ENCODE results near the gene DLGAP4. TPM values are rescaled to one million over a fixed set of nuclear protein-coding genes. Genes with fewer than 3 reads are reported as not detected.

The DLGAP4 gene
- total and polyA plus RNA-seq, 2 of the 13 experiments (the other 11 are each of a cell fraction or from before 2014, with no cell fraction given), result 15.2 to 26.7 TPM

DNA sequence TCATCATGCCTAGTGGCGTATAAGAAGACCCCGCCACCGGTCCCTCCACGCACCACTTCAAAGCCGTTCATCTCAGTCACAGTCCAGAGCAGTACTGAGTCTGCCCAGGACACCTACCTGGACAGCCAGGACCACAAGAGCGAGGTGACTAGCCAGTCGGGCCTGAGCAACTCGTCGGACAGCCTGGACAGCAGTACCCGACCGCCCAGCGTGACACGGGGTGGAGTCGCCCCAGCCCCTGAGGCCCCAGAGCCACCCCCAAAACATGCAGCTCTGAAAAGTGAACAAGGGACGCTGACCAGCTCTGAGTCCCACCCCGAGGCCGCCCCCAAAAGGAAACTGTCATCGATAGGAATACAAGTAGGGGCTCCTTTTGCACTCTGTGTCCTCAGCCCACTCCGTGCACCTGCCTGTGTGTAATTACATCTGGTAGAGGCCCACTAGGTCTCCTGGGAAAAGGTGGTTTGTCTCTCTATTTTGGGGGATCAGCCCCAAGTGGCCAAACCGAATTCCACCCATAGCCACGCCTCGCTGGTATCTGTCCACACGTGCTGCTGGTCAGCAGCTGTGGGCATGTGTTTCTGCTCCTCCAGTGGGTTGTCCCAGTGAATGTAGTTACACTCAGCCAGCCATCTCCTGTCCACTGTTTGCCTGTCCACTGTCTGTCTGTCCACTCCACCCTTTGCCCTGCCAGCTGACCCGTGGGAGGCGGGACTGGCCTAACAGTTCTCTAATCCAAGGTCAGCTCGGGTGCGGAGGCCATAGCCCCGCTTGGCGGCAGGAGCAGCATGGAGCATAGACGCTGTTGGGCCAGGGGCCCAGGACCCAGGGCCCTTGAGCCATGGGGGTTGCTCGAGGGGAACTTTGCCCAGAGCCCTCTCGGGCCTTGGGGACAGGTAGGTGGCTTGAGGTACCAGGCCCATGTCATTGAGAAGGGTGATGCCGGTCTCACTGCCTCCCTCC is 190.8 kb downstream of the DLGAP4 start (continued):
- no peak for TF ChIP-seq MED13 (CRISPR knock-in tag; IDR thresholded peaks at IDR 0.05)
- TF ChIP-seq, protein P1, sequence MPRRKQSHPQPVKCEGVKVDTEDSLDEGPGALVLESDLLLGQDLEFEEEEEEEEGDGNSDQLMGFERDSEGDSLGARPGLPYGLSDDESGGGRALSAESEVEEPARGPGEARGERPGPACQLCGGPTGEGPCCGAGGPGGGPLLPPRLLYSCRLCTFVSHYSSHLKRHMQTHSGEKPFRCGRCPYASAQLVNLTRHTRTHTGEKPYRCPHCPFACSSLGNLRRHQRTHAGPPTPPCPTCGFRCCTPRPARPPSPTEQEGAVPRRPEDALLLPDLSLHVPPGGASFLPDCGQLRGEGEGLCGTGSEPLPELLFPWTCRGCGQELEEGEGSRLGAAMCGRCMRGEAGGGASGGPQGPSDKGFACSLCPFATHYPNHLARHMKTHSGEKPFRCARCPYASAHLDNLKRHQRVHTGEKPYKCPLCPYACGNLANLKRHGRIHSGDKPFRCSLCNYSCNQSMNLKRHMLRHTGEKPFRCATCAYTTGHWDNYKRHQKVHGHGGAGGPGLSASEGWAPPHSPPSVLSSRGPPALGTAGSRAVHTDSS (CRISPR knock-in tag; conservative IDR thresholded peaks at IDR 0.05), result no peak
- TF ChIP-seq KDM2A (CRISPR knock-in tag; IDR thresholded peaks at IDR 0.05; ENCODE audit: borderline replicate concordance, low read depth), result no peak
- no peak for TF ChIP-seq ARID2 (CRISPR knock-in tag; IDR thresholded peaks at IDR 0.05; ENCODE audit: borderline replicate concordance)
- TF ChIP-seq ZNF605 (CRISPR knock-in tag; IDR thresholded peaks at IDR 0.05), result 0 out of 2 replicates have a peak, but pooled peaks have one; percentile 21
- TF ChIP-seq, protein P2, sequence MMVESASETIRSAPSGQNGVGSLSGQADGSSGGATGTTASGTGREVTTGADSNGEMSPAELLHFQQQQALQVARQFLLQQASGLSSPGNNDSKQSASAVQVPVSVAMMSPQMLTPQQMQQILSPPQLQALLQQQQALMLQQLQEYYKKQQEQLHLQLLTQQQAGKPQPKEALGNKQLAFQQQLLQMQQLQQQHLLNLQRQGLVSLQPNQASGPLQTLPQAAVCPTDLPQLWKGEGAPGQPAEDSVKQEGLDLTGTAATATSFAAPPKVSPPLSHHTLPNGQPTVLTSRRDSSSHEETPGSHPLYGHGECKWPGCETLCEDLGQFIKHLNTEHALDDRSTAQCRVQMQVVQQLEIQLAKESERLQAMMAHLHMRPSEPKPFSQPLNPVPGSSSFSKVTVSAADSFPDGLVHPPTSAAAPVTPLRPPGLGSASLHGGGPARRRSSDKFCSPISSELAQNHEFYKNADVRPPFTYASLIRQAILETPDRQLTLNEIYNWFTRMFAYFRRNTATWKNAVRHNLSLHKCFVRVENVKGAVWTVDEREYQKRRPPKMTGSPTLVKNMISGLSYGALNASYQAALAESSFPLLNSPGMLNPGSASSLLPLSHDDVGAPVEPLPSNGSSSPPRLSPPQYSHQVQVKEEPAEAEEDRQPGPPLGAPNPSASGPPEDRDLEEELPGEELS (CRISPR knock-in tag; IDR thresholded peaks at IDR 0.05), result no peak
- TF ChIP-seq WIZ (CRISPR knock-in tag; IDR thresholded peaks at IDR 0.05), result no peak
- TF ChIP-seq CBX5 (CRISPR knock-in tag; IDR thresholded peaks at IDR 0.05; ENCODE audit: borderline replicate concordance), result no peak
- TF ChIP-seq BRF2 (CRISPR knock-in tag; IDR thresholded peaks at IDR 0.05), result no peak
- no peak for TF ChIP-seq UBTF (CRISPR knock-in tag; IDR thresholded peaks at IDR 0.05)
- TF ChIP-seq SP1 (IDR thresholded peaks at IDR 0.05), result no peak
- TF ChIP-seq SP1 (CRISPR knock-in tag; IDR thresholded peaks at IDR 0.05), result no peak
- no peak for TF ChIP-seq NFE2L2 (IDR thresholded peaks at IDR 0.05; ENCODE audit: low read length)
- TF ChIP-seq PAX8 (CRISPR knock-in tag; IDR thresholded peaks at IDR 0.05; ENCODE audit: borderline replicate concordance), result no peak
- TF ChIP-seq RBFOX2 (IDR thresholded peaks at IDR 0.05; ENCODE audit: low read depth, low read length), result no peak
- peak; percentile 16; the same call in 1 of the 2 replicates for TF ChIP-seq NFIB (CRISPR knock-in tag; IDR thresholded peaks at IDR 0.05; ENCODE audit: borderline replicate concordance)
- no peak for TF ChIP-seq ELF3 (CRISPR knock-in tag; IDR thresholded peaks at IDR 0.05)
- 0 out of 2 replicates have a peak, but pooled peaks have one; percentile 15 for TF ChIP-seq SRY (CRISPR knock-in tag; IDR thresholded peaks at IDR 0.05)
- no peak for TF ChIP-seq ZEB1 (IDR thresholded peaks at IDR 0.05; ENCODE audit: insufficient replicate concordance, low read depth)
- TF ChIP-seq MXD3 (CRISPR knock-in tag; IDR thresholded peaks at IDR 0.05), result no peak
- no peak for TF ChIP-seq DDIT3 (CRISPR knock-in tag; IDR thresholded peaks at IDR 0.05)

All from HepG2 (cell line).